NCI-H526 treated with DMSO at 0.1 percent for 48 hours (cell line): ENCODE measurements around the gene MYT1.

Experiments used
- DNase-seq: peaks from one replicate; lab custom pipeline; 2025; lab: John Stamatoyannopoulos, UW

Gene MYT1

GRCh38 chr20:64155258-64156135 lies 8.8 kb upstream of the MYT1 start:
- no peak for DNase-seq

DNA sequence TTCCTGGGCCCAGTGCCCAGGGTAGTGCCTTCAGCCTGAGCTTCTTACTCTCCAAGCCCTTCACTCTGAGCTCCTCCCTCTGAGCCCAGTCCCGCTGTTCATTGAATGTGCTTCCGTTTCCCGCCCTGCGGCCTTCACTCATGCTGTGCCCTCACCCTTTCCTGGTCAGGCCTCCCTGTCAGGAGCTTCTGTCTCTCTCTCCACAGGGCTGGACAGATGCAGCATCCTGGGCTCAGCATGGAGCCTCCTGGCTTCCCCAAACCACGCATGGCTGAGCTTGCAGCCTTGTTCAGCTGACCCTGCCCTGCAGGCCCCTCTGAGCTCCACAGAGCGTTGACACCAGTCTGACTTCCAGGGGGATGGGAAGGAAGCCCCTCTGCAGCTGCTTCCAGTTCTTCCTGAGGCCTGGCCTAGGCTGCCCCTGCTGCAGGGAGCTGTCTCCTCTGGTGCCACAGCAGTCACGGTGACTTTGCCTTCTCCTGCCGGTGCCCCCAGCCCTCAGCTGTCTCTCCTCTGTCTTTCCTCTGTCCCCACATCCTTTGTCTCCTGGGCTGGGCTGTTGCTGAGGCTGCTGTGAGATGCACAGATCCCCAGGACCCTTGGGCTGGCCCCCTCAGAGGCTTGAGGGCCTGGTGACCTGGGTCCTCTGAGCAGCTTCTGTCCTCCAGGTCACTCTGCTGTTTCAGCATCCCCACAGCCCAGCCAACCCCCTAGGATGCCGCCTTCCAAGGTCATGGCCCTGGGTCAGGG lies 7.9 kb upstream of the MYT1 start:
- no peak for DNase-seq

DNA sequence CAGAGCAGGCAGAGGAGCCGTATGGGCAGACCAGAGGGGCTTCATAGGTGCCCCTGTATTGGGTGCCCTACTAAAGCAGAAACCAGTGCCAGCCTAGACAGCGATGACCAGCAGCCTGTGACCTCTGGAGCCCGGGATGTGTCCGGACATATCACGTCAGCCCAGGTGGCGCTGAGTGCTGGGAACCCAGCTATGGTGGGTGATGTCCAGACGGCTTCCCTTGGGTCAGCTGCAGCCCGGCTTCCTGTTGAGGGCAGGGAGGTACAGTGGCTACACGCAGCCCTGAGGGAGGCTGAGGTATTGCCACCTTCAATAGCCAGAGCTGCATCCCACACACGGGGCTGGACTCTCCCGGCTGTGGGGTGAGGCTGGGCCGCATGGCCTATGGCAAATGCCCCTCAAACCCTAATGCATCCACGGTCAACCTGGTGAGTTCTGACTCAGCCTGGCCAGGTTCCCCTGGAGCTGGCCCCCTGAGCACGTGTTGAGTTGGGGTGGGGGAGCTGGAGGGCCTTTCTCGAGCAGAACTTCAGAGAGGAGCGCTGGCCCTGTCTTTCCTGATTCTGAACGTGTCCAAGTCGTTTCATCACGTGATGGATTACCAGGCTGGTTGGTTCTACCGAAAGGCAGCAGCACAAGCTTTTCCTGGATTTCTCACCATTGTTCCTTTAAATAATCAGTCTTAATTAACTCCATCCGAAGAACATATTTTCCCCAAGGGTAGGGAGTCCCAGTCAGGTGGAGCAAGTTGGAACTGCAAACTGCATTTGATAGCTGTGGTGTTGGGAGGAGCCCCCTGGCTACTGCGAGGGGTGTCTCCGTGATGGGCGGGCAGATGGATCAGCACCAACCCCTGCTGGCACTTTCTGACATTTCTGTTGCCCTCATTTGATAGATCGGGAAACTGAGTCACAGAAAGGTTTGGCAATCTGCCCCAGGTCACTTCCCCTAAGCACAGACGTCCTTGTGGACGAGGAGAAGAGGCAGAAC lies 7.1 kb upstream of the MYT1 start:
- no peak for DNase-seq

GRCh38 chr20:64157878-64158277 lies 6.4 kb upstream of the MYT1 start:
- DNase-seq = no peak

- no peak for DNase-seq
Measured at GRCh38 chr20:64158346-64159285, 5.6 kb upstream of the MYT1 start.

DNA sequence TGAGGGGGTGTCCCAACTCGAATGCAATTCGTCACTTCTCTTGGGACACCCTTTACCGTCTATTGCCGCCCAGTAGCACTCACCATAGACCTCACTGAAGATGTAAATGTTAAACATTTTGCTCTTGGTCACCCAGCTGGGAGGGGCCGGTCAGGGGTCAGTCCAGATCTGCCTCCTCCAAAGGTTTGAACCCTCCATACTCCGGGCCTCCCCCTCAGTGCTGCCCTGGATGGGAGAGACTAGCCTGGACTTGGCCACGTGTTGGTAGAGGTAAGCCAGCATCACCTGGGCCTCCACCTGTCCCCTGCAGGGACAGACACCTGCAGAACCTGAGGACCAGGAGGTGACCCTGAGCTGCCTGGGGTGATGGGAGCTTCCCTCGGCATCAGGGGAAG lies 5.0 kb upstream of the MYT1 start:
- no peak for DNase-seq

DNA sequence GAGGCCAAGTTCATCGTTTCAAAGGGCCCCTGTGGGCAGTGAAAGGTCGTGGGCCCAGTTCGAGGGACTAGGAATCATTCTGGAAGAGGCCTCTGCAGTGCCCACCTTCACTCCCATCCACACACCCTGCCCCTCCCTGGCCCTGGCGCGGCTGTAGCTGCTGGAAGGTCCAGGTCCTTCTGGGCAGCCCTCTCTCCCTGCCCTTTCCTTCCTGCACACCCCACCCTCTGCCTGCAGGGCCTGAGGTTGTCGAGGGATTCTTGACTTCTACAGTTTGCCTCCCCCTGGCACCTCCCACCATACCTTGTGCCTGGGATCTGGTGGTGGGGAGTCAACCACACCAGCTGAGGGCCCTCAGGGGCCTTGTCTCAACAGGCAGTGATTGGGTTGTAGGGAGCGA lies 4.5 kb upstream of the MYT1 start:
- no peak for DNase-seq

- no peak for DNase-seq
Measured at GRCh38 chr20:64160118-64160517, 4.1 kb upstream of the MYT1 start.

DNA sequence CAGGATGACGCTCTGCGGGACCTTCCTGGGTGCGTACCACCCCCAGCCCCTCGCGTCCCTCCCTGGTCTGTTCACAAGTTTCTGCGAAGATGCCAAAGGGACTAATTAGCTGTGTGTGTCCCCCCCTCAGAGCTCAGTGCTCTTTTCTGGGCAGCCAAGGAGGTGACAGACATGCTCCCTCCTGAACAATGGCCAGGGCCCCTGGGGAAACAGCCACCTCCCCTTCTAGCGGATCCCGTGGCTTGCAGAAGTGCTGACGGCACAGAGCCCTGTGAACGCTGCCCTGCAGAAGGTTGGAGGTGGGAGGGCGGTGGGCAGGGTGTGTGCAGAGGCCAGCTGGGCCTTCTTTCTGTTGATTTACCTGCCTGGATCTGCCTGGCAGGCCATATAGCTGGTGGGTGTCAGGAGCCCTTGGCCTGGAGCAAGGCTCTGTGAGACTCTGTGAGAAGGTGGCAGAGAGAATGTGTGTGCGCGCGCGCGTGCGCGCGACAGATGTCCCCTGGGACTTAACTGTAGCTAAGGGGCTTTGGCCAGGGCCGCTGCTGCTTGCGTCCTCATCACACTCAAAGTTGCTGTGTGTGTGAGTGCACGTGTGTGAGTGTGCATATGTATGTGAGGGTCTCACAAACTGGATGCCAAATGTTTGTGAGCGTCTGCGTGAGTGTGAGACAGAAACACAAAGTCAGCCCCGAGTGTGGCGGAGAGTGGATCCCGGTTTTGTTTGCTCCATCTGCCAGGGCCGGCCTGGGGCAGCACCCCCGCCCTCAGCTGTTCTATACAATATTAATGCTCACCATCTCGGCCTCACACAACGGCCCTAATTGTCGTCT lies 3.5 kb upstream of the MYT1 start:
- peak; percentile 58 for DNase-seq

DNA sequence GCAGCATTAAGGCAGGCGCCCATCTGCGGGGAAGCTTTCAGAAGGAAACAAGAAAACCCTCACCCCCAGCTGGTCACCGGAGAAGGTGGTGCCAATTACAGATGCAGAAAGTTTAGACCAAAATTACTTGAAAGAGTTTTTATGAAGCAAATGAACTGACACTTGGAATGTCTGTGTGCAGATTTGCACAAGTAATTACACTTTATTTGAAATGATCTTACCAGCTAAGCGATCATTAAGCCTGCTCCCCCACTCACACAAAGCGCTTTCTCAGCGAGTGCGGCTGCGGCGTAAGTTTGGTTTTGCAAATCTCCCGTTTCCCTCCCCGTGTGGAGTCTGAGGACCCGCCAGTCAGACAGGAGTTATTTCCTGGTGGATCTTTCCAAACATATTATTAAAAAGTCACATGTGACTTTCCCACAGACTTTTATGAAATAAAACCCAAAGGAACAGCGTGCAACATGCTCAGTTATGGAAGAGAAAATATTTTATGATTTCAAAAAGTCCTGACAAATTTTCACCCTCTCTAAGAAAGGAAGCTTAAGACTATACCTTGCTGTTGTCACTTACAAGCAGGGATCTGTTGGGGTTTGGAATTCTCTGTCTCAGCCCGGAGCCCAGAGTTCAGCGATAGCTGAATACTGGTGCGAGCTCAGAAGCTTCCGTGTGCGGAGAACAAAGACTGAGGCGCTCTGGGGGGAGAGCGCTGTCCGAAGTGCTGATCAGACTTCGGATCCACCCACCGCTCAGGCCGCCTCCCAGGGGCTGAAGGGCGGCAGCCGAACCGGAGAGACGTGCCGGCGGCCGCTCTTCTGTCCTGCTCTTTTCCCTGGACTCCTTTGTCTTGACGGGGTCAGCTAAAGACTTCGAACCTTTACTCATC lies 2.7 kb upstream of the MYT1 start:
- peak; percentile 69 for DNase-seq

DNA sequence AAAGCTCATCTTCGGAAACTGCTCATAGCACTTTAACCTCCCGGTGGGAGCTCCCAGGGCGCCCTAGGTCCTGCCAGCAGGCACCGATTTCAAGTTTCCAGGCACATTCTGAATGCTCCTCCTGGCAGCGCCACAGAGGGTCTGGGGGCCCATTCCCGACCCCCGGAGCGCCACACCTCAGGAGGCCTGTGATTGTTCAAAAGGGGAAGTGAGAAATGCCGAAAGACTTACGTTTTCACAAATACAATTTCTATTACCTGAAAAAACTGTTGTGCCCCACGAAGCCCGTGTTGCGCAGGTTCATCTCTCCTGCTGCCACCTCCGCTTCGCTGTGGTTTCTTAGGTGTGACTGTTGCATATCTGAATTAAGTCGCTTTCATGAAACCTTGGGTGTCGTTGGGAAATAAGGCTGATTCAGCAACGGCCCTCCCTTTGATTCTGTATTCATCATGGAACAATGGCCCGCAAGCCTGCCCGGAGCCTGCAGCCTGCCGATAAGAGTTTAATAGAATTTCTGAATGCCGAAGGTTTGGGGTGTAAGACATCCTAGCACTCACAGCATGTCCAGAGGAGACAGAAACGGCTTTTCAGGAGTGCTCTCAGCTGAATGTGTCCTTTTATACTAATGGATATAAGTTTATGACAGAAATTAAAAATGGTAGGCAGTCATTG lies 1.9 kb upstream of the MYT1 start:
- DNase-seq = peak; percentile 61

DNA sequence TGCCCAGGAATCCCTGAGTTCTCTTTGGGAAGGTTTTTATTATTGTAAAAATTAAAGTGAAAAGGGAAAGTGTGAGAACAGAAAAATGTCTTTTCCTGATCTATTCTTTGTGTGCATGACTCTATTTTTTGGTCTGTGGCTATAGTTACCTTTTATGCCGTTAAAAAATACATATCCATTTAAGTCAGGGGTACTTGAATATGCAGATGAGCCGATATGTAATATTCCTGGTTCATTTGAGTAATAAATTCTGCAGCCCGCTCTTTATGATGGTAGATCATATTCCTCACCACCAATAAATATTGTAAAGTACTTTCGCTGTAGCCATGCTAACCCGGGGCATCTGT lies 503 bp upstream of the MYT1 start:
- DNase-seq = no peak

DNA sequence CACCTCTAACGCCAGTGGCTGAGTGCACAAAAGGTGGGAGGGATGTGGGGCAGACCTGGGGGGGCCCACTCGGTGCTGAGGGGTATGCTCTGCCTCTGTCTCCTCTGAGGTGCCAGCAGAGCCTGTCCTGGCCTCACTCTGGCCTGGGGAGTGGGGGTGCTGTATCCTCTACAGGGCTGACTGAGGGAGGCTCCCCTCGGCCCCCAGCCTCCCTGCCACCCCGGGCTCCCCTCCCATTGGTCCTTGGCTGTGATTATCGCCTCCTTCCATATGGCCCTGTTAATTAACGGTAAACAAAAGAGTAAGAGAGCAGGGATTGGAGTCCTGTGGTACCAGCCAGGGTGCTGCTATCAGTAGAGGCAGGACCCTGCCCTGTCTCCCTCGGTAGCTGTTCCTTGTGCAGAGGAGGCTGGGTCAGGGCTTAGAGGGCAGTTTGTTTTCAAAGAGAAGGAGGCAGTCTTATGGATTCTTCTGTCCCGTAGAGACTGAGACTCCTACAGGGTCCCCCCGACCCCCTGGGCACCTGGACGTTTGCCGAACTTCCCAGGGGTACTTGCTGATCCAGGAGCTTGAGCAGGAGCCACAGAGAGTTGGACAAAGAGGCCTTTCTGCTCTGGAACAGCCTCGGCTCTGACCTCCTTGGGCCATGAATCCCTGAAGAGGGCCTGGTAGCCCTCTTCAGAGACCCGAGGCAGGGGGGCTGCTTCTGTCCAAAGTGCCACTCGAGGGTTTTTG lies 1.8 kb downstream of the MYT1 start:
- DNase-seq = no peak

GRCh38 chr20:64166721-64167615 lies 2.7 kb downstream of the MYT1 start:
- DNase-seq = no peak

DNA sequence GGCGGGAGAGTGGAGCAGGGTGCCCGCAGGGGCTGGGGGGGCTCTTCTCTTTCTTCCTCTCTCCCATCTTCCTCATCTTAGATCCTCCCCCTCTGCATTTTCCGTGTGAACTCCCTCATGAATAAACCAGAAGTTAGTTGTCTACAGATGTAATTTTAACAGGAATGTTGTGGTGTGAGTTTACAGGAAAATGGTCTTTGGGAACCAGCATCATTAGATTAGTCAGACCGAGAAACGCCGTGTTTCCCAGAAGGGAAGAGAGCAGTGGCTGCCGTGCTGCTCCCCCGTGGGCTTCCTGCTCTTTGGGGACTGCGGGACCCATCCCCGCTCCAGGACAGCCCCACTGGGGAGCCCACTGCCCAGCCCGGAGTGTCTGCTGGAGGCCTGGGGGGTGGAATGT lies 3.4 kb downstream of the MYT1 start:
- DNase-seq = no peak

DNA sequence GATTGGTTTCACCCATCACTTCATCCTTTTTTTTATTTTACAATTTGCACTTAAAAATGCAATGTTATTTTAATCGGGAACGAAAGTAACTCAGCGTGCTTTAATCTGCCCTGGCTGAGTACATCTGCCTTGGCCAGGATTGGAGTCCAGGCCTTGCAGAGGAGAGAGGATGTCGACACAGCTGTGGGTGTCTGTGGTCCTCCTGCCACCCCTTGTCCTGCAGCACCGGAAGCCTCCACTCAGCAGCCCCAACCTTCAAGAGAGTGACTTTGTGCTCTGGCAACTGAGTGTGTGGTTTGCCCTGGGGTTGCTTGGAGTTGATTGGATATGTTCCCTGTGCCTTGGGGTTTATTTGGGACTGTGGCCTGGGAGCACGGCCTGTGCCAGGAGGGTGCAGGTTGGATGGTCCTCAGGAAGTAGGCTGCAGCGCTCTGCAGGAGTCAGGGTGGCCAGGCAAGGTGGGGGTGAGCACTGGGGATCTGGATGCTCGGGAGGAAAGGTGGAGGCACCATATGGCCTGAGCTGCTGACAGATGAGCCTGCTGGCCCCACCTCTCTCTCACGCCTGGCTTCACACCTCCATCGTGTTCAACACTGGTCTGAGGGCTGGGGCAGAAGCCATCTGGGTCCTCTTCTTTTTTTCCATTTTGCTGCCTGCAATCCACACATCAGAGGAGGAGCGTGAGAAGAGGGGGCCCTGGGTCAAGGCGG lies 4.3 kb downstream of the MYT1 start:
- DNase-seq = no peak
